Ascending aorta (tissue), 2 donors: ENCODE measurements around the gene WDR45B. TPM values are rescaled to one million over a fixed set of nuclear protein-coding genes. Genes with fewer than 3 reads are reported as not detected.
A peak's percentile ranks its signal among the peaks of the same experiment; 100 is the strongest.

ENCODE experiments used
- DNase-seq, 2 donors: peaks; one replicate each; pipeline ENCODE4 v3.0.0-alpha.2; 2019; ENCODE audit warnings: low spot score in 2 of 2
- H3K27ac ChIP-seq, 2 donors: fragments of 200-600 bp; sonication (generic); one replicate each; pipeline ENCODE4 v1.5.1; 2016 to 2017; ENCODE audit warnings: mild to moderate bottlenecking in 1 of 2
- H3K27me3 ChIP-seq: fragments of 200-600 bp; sonication (generic); one replicate; pipeline ENCODE4 v1.5.1; 2017
- H3K36me3 ChIP-seq, 2 donors: fragments of 200-600 bp; sonication (generic); one replicate each; pipeline ENCODE4 v1.5.1; 2016
- H3K4me1 ChIP-seq, 2 donors: fragments of 200-600 bp; sonication (generic); one replicate each; pipeline ENCODE4 v1.5.1; 2016 to 2017; ENCODE audit warnings: mild to moderate bottlenecking in 1 of 2
- H3K4me3 ChIP-seq, 2 donors: fragments of 200-600 bp; sonication (generic); one replicate each; pipeline ENCODE4 v1.5.1; 2016 to 2017; ENCODE audit warnings: mild to moderate bottlenecking in 1 of 2
- H3K9me3 ChIP-seq, 2 donors: fragments of 200-600 bp; sonication (generic); one replicate each; pipeline ENCODE4 v1.5.1; 2016
- intact Hi-C: fragments of 100-400 bp; cut with DNase I; formaldehyde crosslinking; loops from one replicate; pipeline ENCODE4 v1.15.1; 2023
- total RNA-seq: library from RNA; depleted of rRNA; stranded (reverse); fragments of >200 nt; gene quantifications from one replicate; pipeline ENCODE4 v1.1.0, GENCODE V29; 2016
- TF ChIP-seq, protein P1 (sequence below), 3 experiments: fragments of 200-600 bp in 2 of 3; fragments of 450-650 bp in 1 of 3; sonication (generic) in 2 of 3; IDR thresholded peaks; one replicate each; pipeline ENCODE4 v1.5.1; 2016 to 2019; ENCODE audit warnings: antibody characterized with exemption in 3 of 3, mild to moderate bottlenecking in 1 of 3, moderate library complexity in 1 of 3

Gene WDR45B
- total RNA-seq, result 53.7 TPM

DNA sequence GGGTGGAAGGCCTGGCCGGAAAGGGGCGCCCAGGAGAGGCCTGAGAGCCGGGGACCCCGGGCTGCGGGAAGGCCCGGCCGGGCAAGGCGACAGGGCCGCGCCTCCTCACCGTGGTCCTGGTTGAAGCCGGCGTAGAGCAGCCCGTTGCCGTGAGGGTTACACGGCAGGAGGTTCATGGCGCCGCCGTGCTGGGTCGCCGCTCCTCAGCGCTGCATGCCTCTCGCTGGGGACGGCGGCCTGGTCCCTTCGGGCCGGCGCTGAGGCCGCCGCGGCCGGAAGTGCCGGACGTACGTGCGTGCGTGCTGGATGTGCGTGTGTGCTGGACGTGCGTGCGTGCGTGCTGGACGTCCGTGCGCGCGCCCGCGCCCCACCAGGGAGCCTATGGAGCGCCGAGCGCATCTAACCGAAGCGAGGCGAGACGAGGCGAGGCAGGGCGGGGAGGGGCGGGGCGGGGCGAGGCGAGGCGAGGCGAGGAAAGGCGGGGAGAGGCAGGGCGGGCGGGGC, at the start of gene WDR45B:
Gene WDR45B, minus strand, starts transcription at position 280 of the 504 bp plus-strand sequence. Its CDS starts 104 bp downstream, at position 176.
- intact Hi-C loops, result loop anchor here (1.0 to 2.0 kb wide), 6 partner anchors 50 to 197 kb away; partner anchors contain the start of genes CYBC1, FN3KRP, NARF and RAB40B
- Histone ChIP-seq H3K27me3 (no peaks in the 10 kb centered on the region), H3K27ac (peak within 1 kb of the TSS; percentile 87 to 100), H3K9me3 (no peaks in the 10 kb centered on the region), H3K4me1 (peaks cover 6 to 20% of the 10 kb centered on the region in 2 donors), H3K36me3 (peaks cover 11 to 13% of the 10 kb centered on the region in 2 donors), H3K4me3 (peak within 1 kb of the TSS; percentile 69 to 100)
- DNase-seq, result peak; percentile 77 to 98
- TF ChIP-seq, protein P1, sequence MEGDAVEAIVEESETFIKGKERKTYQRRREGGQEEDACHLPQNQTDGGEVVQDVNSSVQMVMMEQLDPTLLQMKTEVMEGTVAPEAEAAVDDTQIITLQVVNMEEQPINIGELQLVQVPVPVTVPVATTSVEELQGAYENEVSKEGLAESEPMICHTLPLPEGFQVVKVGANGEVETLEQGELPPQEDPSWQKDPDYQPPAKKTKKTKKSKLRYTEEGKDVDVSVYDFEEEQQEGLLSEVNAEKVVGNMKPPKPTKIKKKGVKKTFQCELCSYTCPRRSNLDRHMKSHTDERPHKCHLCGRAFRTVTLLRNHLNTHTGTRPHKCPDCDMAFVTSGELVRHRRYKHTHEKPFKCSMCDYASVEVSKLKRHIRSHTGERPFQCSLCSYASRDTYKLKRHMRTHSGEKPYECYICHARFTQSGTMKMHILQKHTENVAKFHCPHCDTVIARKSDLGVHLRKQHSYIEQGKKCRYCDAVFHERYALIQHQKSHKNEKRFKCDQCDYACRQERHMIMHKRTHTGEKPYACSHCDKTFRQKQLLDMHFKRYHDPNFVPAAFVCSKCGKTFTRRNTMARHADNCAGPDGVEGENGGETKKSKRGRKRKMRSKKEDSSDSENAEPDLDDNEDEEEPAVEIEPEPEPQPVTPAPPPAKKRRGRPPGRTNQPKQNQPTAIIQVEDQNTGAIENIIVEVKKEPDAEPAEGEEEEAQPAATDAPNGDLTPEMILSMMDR (IDR thresholded peaks at IDR 0.05), result no peak

GRCh38 chr17:82697808-82698064, 49.5 kb upstream of the WDR45B start:
- peaks cover 10 to 11% of the 10 kb centered on the region in 2 donors for H3K4me1 ChIP-seq
- intact Hi-C loops, result loop anchor here (1.0 to 2.0 kb wide), 4 partner anchors 19 to 55 kb away; partner anchors contain the start of genes FN3KRP, TBCD and WDR45B
- no peaks in the 10 kb centered on the region for H3K27me3 ChIP-seq
- H3K36me3 ChIP-seq, result no peaks in the 10 kb centered on the region
- H3K27ac ChIP-seq, result no peak overlapping the region
- peaks cover 0 to 7% of the 10 kb centered on the region in 2 donors for H3K9me3 ChIP-seq
- peak overlapping the region; percentile 71 to 99 for H3K4me3 ChIP-seq
- TF ChIP-seq, protein P1 (IDR thresholded peaks at IDR 0.05), result no peak
- DNase-seq, result no peak

DNA sequence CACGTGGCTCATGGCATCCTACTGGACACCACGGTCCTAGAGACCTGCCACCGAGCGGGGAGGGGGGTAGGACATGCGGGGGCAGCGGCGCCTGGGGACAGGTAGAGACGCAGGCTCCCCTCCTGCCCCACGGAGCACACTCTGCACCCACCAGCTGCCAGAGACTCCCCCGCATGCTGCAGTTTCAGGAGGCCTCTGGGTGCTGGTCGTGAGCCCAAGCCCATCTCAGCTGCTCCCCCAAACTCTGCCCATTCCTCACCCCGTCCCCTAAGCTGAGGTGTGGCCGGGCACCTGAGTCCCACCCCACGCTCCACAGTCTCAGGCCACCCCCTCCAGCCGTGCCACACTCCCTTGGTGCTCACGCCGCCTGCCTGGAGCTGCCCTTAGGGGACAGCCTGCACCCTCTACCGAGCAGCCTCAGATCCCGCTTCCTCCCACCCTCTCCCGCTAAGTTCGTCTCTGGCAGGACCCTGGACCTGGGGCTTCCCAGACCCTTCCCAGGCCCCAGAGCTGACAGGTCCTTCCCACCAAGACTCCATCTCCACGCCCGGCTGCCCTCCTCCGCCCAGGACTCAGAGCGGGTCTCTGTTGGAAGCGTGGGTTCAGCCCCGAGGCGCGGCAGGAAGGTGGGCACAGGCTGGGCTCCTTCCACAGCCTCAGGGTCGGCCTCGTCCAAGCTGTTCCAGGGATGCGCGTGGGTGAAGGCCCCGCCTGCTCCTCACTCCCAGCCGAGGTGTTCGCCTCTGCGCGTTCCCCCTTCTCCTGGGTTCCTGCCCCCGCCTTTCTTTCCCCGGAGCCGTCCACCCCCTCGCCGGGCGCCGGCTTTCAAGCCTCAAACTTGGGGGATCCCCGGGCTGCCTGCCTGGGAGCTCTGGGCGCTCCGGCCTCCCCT, 48.9 kb upstream of the WDR45B start:
- H3K9me3 ChIP-seq, result peaks cover 0 to 7% of the 10 kb centered on the region in 2 donors
- DNase-seq, result no peak
- intact Hi-C loops, result no loop called here
- TF ChIP-seq, protein P1 (IDR thresholded peaks at IDR 0.05), result no peak
- no peaks in the 10 kb centered on the region for H3K36me3 ChIP-seq
- peak overlapping the region; percentile 71 to 99 for H3K4me3 ChIP-seq
- no peaks in the 10 kb centered on the region for H3K27me3 ChIP-seq
- H3K27ac ChIP-seq, result no peak overlapping the region
- peaks cover 10 to 11% of the 10 kb centered on the region in 2 donors for H3K4me1 ChIP-seq

DNA sequence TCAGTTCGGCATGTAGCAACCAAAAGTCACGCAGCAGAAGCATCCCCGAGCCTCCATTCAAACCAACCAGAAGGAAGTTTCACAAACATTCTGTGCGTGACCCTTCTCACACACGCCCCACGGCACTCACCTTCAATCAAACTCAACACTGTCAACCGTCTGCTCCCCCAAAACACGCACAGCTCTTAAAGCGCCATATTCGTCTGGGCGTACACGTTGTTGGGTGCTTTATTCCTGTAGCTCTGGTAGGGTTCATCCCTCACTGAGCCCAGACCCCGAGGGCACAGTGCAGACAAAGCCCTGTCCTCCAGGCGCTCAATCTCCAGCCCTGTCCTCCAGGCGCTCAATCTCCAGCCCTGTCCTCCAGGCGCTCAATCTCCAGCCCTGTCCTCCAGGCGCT, 48.0 kb upstream of the WDR45B start:
- Histone ChIP-seq H3K27me3 (no peaks in the 10 kb centered on the region), H3K9me3 (peaks cover 0 to 7% of the 10 kb centered on the region in 2 donors), H3K4me1 (peaks cover 10 to 11% of the 10 kb centered on the region in 2 donors), H3K27ac (no peak overlapping the region), H3K4me3 (no peak overlapping the region), H3K36me3 (peaks cover 0 to 2% of the 10 kb centered on the region in 2 donors)
- intact Hi-C loops, result no loop called here
- TF ChIP-seq, protein P1 (IDR thresholded peaks at IDR 0.05), result no peak
- DNase-seq, result no peak

DNA sequence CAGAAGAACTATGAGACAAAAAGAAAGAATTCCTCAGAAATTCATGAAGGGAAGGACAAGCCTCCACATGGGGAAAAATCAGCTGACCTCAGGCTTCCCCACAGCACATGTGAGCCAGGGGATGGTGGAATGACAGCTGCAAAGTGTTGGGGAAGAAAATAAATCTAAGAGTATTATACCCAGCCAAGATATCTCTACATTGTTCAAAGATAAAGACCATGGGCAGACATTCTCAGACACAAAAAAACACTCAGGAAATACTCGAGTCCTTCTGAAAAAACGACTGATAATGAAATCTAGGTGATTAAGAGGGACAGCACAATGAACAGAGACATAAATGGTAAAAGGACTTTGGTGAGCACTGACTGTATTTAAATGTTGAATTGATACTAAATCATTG, 46.4 kb upstream of the WDR45B start:
- Histone ChIP-seq H3K4me1 (peaks cover 10 to 11% of the 10 kb centered on the region in 2 donors), H3K9me3 (peaks cover 0 to 7% of the 10 kb centered on the region in 2 donors), H3K27ac (no peak overlapping the region), H3K27me3 (no peaks in the 10 kb centered on the region), H3K36me3 (peaks cover 0 to 2% of the 10 kb centered on the region in 2 donors), H3K4me3 (no peak overlapping the region)
- intact Hi-C loops, result no loop called here
- TF ChIP-seq, protein P1 (IDR thresholded peaks at IDR 0.05), result no peak
- DNase-seq, result no peak
